HUDEP-2 (cell line): Measurements from ENCODE around the gene STK32C.

Source experiments
- DNase-seq, 76 experiments: peaks; one replicate each; lab custom pipeline; 2025; ENCODE audit not compliant: unreplicated experiment in 76 of 76; lab: John Stamatoyannopoulos, UW

The STK32C gene

DNA sequence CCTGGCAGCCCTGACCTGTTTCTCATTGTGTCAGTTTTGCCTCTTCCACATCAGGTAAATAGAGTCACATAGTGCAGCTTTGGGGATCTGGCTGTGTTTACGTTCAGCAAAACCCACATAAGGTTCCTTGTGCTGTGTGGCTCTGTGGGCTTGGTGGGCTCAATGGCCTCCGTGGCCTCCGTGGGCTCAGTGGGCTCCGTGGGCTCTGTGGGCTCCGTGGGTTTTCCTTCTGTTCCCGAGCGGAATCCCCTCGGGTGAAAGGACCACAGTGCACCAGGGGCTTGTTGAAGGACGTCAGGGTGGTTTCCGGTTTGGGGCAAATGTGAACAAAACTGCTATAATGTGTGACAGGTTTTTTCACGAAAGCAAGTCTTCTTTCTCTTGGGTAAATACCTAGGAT is 133.5 kb downstream of the STK32C start:
- no peak for DNase-seq

DNA sequence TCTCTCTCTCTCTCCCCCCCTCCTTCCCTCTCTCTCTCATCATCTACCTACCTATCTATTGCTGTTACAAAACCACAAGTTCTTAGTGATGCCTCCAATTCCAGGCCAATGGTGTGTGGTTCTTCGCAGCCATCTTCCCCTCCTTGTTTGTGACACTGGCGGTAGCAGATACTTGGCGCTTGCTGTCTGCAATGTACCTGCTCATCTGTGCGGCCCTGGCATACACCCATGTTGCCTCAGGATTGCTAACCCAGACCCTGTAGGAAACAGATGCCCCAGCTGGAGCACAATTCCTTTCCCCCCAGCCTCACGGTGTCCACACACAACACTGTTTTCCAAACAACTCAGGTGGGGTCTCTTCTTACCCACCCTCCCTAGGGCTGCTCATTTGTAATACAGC is 134.6 kb downstream of the STK32C start:
- DNase-seq = no peak

DNA sequence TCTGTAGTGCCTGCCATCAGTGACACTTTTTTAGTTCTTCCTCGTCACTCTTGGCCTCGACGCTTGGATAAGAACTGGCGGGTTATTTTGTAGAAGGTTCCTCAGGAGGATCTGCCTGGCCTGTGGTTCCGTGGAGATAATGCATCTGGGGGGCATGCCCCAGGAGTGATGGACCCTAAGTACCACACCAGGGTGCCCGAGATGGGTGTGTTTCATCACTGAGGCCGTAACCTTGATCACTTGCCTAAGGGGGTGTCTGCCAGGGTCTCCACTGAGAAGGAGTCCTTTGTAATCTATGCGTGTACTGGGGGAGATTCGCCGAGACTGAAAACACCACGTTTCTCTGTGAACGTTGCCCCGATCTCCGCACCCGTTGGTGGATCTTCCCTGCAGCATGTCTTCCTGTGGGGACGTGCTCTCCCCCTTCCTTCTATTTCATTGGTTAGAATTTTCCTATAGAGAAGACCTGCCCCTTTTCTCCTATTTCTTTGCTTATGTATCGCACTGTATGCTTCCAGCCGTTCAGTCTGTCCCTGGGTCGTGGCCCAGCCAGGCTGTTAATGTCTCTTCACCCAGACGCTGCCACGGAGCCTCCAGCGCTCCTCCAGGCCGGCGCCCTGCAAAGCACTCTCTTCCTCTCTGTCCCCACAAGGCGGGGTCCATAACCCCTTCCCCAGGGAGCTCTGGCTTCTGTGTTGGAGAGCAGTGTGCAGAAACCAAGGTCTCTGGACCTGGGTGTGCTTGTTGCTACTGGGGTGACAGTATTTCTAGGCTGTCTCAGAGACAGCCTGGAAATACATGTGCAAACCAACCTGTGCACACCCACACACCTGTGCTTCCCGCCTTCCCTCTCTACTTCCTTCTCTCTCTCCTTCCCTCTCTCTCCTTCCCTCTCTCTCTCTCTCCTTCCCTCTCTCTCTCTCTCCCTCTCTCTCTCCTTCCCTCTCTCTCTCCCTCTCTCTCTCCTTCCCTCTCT is 135.4 kb downstream of the STK32C start:
- no peak for DNase-seq

DNA sequence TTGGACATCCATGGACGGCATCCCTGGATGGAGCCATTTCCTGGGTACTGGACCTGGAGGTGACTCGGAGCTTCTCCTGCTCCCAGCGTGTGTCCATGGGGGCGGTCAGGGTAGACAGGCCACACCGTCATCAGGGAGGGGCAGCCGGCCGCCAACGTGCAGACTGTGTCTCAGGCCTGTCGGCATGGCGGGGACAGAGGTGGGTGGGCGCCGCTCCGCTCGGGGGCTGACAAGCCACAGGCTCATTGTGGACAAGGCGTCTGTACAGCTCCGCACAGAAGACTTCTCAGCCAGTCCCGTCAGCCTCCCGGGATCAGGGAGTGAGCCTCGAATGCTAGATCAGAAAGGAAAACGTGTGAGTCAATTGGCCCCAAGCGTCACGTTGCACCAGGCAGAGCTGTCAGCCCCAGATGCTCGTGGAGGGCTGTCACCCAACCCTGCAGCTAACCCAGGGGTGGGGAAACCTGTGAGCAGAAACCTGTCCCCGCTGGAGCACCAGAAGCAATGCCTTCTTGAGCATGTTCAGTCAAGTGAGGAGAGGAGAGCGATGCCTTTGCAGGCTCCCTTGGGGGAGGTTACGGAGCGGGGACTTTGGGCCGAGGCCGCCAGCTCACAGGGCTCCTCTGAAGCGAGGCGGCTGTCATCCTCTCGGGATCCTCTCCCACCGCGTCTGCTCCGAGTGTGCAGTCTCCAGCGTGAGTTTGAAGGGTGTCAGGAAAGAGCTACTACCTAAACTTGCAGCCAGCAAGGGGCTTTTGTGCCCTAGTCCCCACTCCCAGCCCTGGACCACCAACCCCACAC is 137.0 kb downstream of the STK32C start:
- DNase-seq = no peak

DNA sequence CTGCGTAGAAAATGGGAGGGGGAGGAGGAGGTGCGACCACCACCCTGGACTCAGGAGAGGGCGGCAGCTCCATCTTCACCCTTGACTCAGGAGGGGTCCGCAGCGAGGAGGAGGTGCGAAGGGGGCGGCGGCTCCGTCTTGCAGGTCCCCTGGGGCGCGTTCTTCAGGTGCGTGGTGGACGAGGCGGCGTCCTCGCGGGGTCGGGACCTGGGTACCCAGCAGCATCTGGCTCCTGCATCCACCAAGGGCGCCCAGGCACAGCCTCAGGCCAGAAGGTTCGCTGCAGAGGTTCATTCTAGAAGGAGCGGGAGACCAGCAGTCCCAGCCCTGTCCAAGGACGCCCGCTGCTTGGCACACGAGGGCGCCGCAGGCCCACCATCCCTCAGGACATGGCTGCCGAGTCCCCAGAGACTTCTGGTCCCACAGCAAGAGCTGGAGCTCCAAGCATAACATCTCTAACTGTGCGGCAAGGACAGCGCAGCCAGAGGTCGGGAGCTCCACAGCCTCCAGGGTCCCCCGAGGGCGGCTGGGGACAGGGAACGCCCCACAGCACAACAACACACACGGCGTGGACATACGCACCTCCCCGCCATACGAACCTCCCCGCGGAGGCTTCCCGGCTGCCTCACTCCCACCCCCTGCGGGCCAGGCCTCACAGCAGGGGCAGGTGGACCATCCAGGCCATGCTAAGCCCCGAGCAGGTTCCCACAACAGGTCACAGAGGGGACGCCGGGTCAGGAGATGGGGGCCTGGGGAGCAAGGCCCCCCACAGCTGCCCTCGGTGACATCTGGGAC is 137.8 kb downstream of the STK32C start:
- DNase-seq = no peak

DNA sequence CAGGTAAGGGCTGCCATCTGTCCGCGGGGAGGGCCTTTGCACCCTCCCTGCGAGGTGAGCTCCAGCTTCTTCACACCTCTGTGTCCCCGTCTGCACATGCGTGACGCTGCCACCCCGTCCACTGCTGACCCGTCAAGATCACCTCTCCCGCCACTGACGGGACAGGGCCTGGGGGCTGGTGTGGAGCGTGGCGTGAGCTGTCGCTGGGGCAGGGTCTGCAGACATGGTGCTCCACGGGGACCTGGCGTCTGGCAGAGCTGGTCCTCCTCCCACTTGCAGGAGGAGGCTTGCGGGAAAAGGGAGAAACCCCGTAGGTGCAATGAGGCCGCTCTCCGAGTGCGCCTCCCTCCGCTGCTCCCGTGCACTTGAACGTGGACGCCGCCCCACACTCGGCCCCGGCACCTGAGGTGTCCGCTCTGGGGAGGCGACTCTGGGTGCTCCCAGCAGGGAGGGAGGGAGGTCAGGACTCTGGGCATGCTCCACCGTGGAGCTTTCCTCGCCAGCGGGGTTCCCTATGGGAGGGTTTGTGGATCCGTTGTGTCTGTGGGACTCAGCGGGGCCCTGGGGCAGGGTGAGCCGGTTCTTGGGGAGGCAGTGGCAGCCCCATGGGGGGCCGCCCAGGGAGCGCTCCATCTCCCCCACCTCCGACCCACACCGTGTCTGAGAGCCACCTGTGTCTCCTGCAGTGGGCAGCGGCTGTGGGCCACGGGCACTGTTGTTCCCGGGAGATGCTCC is 138.6 kb downstream of the STK32C start:
- no peak for DNase-seq

DNA sequence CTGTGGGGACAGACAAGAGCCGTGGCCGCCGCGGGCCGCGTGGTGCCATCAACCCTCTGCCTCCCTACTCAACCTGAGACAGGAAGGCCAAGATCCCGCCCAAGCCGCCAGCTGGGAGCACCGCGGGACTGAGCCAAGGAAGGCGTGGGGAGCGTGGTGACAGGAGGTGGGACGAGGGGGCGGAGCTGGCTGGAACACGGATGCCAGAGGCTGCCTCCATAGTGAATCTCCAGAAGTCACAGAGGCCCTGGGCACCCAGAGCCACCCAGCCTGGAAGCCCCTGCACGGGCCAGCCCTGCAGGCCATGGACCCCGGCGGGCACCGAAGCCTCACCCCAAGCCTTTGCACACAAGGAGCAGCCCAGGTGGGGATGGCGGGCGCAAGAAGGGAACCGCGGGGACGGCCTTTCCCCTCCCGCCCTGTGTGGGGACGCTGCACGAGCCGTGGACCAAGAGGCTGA is 139.1 kb downstream of the STK32C start:
- no peak for DNase-seq

DNA sequence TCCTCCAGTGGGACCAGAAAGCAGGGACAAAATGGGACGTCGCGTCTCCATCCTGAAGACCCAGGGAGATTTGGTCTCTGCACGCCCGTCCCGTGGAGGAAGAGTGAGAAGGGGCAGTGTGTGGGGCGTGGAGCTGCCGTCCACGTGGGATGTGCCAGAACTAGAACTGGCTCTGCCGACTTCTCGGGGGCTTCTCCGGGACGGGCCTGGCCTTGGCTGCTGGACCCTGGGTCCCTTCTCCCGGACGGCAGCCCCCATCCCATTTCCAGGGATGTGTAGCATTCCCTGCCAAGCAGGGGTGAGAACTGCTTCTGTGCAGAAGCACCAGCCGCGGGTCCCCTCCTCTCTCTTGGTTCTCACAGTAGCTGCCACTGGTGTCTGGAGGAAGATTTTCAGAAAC is 139.8 kb downstream of the STK32C start:
- no peak for DNase-seq

DNA sequence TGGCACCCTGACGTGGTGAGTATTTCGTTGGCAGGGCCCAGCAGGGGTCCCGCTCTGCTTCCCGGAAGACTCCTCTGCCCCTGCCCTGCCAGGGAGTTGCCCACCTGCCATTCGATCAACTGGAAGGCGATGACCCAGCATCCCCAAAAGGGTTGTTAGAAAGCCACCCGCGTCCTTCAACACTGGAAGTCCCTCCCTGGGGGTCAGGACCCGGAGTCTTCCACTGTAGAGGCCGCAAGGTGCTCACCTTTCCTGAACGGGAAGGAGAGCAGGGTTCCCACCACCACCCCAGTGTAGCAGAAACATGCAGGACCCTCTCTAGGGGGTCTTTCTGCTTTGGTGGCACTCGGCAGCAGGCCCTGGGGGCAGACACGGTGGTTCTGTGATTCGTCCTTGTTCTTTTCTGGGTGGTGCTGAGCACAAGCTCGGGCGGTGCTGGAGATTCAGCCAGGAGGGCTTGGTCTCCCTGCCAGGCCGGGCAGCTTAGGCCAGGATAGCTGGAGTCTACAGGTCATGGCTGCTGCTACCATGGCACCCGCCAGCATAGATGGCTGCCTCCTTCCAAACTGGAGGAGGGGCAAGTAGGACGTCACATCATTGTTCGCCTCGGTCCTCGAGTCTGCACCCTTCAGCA is 140.6 kb downstream of the STK32C start:
- DNase-seq = no peak

DNA sequence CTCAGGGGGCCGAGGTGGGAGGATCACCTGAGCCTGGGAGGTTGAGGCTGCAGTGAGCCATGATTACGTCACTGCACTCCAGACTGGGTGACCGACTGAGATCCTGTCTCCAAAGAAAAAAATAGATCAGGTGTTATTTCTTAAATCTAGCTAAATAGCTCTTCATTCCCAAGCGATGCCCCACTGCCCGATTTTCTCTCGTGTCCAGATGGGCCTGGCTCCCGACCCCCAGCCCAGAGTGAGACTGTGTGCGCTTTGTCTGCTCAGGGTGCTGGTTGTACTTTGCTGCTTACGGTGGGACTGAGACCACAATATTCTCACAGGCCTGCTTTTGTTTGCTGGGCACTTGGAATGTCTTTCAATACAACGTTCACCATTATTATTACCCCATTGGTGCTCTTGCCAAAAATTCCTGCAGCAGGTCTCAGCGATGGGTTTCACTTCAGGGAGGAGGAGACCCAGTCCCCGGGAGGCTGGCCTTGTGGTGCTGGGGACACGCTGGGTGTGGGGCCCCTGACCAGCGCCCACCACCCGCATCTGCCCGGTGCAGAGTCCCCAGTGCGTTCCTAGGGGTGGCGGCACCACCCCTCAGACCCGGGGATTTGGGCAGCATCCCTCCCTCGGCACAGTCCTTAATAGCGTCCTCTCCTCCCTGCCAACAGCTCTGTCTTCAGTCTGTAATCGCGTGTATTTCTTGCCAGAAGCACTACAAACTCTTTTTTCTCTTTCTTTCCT is 141.4 kb downstream of the STK32C start:
- no peak for DNase-seq

DNA sequence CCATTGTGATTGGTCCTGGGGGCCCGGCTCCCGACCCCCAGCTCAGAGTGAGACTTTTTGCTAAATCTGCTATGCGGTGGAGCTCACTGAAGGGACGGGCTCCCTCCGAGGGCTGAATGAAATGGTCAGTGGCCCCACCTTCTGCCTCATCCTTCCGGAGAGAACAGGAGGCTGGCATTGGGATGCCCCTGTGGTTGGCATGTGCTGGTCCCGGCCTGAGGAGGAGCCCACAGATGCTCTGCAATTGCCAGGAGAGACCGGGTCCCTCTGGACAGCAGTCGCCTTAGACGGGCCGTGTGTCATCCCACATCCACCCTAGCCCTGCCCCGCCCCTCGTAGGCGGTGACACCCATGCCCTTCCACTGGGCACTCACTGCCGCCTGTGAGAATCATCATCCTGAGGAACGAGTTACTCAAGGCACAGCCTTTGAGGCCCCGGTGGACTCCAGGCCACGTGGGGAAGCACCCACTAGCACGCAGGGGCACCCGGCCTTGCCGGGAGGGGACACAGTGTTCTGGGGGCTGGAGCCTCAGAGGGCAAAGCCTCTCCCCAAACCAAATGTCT is 142.3 kb downstream of the STK32C start:
- no peak for DNase-seq

DNA sequence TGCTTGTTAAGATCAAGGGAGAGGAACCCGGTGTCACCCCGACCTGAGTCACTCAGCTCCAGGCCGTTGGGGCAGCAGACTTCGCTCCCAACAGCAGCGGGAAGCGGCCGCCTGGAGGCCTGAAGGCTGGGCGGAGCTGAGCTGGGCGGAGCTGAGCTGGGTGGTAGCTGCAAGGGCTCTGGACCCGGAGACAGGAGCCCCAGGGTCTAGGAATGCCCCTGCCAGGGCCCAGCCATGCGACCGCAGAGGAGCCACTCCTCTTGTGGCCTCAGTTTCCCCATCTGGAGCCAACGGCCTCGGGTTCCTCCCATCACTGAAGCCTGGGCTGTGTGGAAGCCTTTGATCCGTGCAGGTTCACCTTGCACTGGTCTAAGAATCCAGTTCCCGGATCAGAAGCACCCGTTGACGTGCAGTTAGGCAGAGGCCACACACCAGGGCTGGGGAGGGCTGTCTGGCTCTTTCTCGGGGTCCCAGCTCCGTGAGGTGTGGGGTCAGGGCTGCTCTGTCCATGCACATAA is 142.9 kb downstream of the STK32C start:
- DNase-seq = no peak

DNA sequence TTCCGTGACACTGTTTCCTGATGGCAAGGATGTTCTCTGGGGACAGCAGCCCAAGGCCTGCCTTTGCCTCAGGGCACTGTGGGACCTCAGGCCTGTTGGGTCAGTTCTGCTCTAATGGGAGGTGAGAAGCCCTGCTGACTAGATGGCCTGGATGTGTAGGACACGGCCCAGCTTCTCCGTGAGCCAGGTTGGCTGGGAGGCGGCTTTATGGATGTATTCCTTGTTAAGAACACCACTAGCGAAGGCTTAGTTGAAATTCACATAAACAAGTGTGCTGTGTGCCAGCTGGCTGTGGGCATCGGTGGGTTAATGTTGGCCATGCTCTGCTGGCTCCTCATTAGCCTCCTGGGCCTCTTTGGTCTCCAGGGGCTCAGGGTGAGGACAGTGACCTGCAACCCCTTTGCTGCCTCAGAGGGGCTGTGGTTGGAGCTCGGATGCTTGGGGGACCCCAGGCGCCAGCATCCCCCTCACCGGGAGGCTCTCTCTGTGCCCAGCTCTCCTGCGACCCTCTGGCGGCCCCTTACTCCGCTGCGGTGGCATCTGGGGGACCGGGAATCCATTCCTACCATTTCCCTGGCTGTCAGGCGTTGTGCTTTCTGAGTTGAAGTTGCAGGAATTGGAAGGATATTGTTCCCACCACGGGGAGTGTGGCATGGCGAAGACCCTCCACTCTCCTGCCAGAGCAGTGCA is 143.8 kb downstream of the STK32C start:
- DNase-seq = no peak

DNA sequence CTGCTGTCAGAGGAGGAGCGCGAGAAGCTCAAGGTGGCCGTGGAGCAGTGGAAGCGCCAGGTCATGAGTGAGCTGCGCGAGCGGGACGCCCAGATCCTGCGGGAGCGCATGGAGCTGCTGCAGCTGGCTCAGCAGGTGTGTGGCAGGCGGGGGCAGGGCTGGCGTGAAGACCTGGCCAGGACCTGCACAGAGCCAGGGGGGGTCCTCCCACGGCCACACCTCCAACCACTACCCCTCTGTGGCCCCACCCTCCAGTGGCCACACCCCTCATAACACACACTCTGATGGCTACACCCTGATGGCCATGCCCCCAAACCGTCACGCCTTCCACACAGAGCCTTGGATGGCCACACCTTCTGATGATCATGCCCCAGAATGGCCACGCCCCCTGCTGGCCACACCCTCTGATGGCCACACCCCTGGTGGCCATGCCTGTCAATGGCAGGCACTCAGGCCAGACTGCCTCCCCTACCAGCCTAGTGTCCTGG is 144.4 kb downstream of the STK32C start:
- DNase-seq = peak in 42 of 76 experiments; percentile 1 to 59 (median 19)

DNA sequence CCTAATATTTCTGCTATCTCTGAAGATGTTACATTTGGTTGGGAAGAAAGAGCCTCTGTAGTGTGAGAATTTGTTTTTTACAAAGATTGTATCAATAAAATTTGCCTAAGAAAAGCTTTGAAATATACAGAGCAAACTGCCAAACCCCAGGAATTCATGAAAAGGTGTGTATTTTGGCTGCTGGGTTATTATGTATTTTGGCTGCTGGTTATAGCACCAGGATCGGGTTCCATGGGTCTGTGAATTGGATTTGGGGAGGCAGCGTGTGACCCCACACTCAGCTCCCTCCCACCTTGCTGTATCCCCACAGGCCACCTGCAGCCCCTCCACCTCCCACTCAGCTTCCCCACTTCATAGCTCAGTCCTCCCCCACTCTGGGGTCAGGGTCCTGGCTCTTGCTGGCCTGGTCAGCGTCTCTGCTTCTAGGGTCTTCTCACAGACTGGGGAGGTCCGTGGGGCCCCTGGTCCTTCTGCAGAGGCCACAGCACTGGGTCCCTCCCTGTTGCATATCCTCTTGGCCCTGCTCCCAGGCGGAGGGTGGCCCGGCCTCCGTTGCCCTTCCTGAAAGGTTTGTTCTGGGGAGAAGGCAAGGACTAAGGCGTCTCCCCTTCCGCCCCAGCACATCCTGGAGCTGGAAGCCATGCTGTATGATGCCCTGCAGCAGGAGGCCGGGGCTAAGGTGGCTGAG is 145.0 kb downstream of the STK32C start:
- no peak for DNase-seq

DNA sequence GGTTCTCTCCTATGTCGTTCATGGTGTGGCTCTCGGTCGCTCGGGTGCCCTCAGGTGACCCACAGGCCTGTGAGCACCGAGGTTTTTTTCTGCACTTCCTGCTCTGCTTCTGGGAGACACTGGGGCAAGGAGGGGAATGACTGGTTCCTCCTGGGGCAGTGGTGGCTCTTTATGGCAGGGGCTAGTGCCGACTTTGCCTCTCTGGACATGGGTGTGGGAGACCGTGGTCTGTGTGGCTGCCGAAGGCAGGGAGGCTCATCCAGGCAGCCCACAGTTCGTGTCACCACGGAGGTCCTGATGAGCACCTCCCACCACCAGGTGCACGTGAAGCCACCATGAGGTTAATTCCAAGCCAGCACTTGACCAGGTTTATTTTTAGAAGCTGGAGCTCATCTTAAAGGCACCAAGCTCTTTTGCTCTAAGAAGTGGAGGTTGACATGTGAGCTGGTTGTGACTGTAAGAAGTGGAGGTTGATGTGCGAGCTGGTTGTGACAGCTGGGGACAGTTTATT is 145.7 kb downstream of the STK32C start:
- DNase-seq = no peak
